ENCODE results near the gene WSB1.

The WSB1 gene

GRCh38 chr17:27322690-27323508 lies 29.0 kb downstream of the WSB1 start:
- H3K14ac ChIP-seq (ENCODE audit: low read length in 2 of 2) = no peak overlapping the region
- H3K4me2 ChIP-seq (ENCODE audit: low read length, poor library complexity, severe bottlenecking) = no peak overlapping the region
- H3K4me1 ChIP-seq (ENCODE audit: control insufficient read depth, insufficient read depth, low read depth, low read length) = peaks cover 7% of the 10 kb centered on the region
- H3K18ac ChIP-seq (ENCODE audit: low read depth in 1 of 2, low read length in 2 of 2) = no peak overlapping the region
- no peak for DNase-seq
- H3K79me1 ChIP-seq (replicated peaks; ENCODE audit: low read length, poor library complexity, severe bottlenecking) = peaks cover 4% of the 10 kb centered on the region
- peak overlapping the region; percentile 36 for H3K9ac ChIP-seq (ENCODE audit: low read length)
- no peak overlapping the region for H4K91ac ChIP-seq (ENCODE audit: low read length)
- H3K23ac ChIP-seq (ENCODE audit: low read length in 2 of 2) = no peak overlapping the region
- no peak overlapping the region for H4K8ac ChIP-seq (ENCODE audit: low read length)
- H2BK120ac ChIP-seq (ENCODE audit: low read depth, low read length) = no peak overlapping the region
- H3K4ac ChIP-seq (ENCODE audit: low read depth in 1 of 2, low read length in 2 of 2) = no peak overlapping the region
- whole genome bisulfite sequencing = 91% methylated on average over 4 of the region's 4 CpGs
- no peak overlapping the region for H3K27ac ChIP-seq (ENCODE audit: low read length, poor library complexity, severe bottlenecking)
- H2BK5ac ChIP-seq (ENCODE audit: low read depth, low read length, poor library complexity, severe bottlenecking) = no peak overlapping the region
- no peaks in the 10 kb centered on the region for H3K27me3 ChIP-seq (ENCODE audit: control insufficient read depth in 1 of 2, insufficient read depth in 1 of 2, low read length in 2 of 2)
- H3K9me3 ChIP-seq (ENCODE audit: control insufficient read depth, low read length) = no peaks in the 10 kb centered on the region
- no peak overlapping the region for H2BK12ac ChIP-seq (ENCODE audit: low read length in 2 of 2)
- no peak overlapping the region for H3K4me3 ChIP-seq (ENCODE audit: insufficient read depth in 1 of 2, low read depth in 1 of 2, low read length in 2 of 2)
- no peak overlapping the region for H2AFZ ChIP-seq (ENCODE audit: low read depth, low read length)
- H2AK5ac ChIP-seq (ENCODE audit: low read length, severe bottlenecking) = no peak overlapping the region
- H3K36me3 ChIP-seq (ENCODE audit: control insufficient read depth in 1 of 2, insufficient read depth in 2 of 2, low read depth in 1 of 2, low read length in 2 of 2) = peaks cover 11 to 15% of the 10 kb centered on the region in 2 experiments
- no peak overlapping the region for H2BK15ac ChIP-seq (ENCODE audit: low read depth, poor library complexity, severe bottlenecking)

- WGBS = 59% methylated on average over 7 of the region's 7 CpGs
- peak overlapping the region; percentile 30 to 41 for H3K18ac ChIP-seq (ENCODE audit: low read depth in 1 of 2, low read length in 2 of 2)
- H3K23ac ChIP-seq (ENCODE audit: low read length in 2 of 2) = no peak overlapping the region
- peak overlapping the region; percentile 24 to 61 for H2BK12ac ChIP-seq (ENCODE audit: low read length in 2 of 2)
- peaks cover 4 to 7% of the 10 kb centered on the region in 2 experiments for H3K36me3 ChIP-seq (ENCODE audit: control insufficient read depth in 1 of 2, insufficient read depth in 2 of 2, low read depth in 1 of 2, low read length in 2 of 2)
- H3K4me1 ChIP-seq (ENCODE audit: control insufficient read depth, insufficient read depth, low read depth, low read length) = peaks cover 7% of the 10 kb centered on the region
- H2AFZ ChIP-seq (ENCODE audit: low read depth, low read length) = peak overlapping the region; percentile 24
- no peak overlapping the region for H2BK5ac ChIP-seq (ENCODE audit: low read depth, low read length, poor library complexity, severe bottlenecking)
- H3K4me2 ChIP-seq (ENCODE audit: low read length, poor library complexity, severe bottlenecking) = no peak overlapping the region
- peak overlapping the region in 1 of 2 experiments; percentile 64 for H3K14ac ChIP-seq (ENCODE audit: low read length in 2 of 2)
- peak overlapping the region; percentile 9 for H4K8ac ChIP-seq (ENCODE audit: low read length)
- peak overlapping the region in 1 of 2 experiments; percentile 57 for H3K4ac ChIP-seq (ENCODE audit: low read depth in 1 of 2, low read length in 2 of 2)
- H3K4me3 ChIP-seq (ENCODE audit: insufficient read depth in 1 of 2, low read depth in 1 of 2, low read length in 2 of 2) = peak overlapping the region in 1 of 2 experiments; percentile 18
- no peak overlapping the region for H3K27ac ChIP-seq (ENCODE audit: low read length, poor library complexity, severe bottlenecking)
- no peak overlapping the region for H4K91ac ChIP-seq (ENCODE audit: low read length)
- no peaks in the 10 kb centered on the region for H3K27me3 ChIP-seq (ENCODE audit: control insufficient read depth in 1 of 2, insufficient read depth in 1 of 2, low read length in 2 of 2)
- no peaks in the 10 kb centered on the region for H3K9me3 ChIP-seq (ENCODE audit: control insufficient read depth, low read length)
- no peak overlapping the region for H2BK120ac ChIP-seq (ENCODE audit: low read depth, low read length)
- no peak overlapping the region for H2AK5ac ChIP-seq (ENCODE audit: low read length, severe bottlenecking)
- no peak overlapping the region for H2BK15ac ChIP-seq (ENCODE audit: low read depth, poor library complexity, severe bottlenecking)
- H3K9ac ChIP-seq (ENCODE audit: low read length) = peak overlapping the region; percentile 36
- H3K79me1 ChIP-seq (replicated peaks; ENCODE audit: low read length, poor library complexity, severe bottlenecking) = no peaks in the 10 kb centered on the region
- DNase-seq = peak; percentile 62
These were observed 29.8 kb downstream of the WSB1 start for GRCh38 chr17:27323538-27324215.

- no peak overlapping the region for H2AK5ac ChIP-seq (ENCODE audit: low read length, severe bottlenecking)
- H3K23ac ChIP-seq (ENCODE audit: low read length in 2 of 2) = no peak overlapping the region
- H3K9me3 ChIP-seq (ENCODE audit: control insufficient read depth, low read length) = no peaks in the 10 kb centered on the region
- H3K79me1 ChIP-seq (replicated peaks; ENCODE audit: low read length, poor library complexity, severe bottlenecking) = no peaks in the 10 kb centered on the region
- H2BK12ac ChIP-seq (ENCODE audit: low read length in 2 of 2) = peak overlapping the region in 1 of 2 experiments; percentile 1
- H3K27ac ChIP-seq (ENCODE audit: low read length, poor library complexity, severe bottlenecking) = no peak overlapping the region
- no peak overlapping the region for H2AFZ ChIP-seq (ENCODE audit: low read depth, low read length)
- no peaks in the 10 kb centered on the region for H3K36me3 ChIP-seq (ENCODE audit: control insufficient read depth in 1 of 2, insufficient read depth in 2 of 2, low read depth in 1 of 2, low read length in 2 of 2)
- H3K18ac ChIP-seq (ENCODE audit: low read depth in 1 of 2, low read length in 2 of 2) = no peak overlapping the region
- H3K4me2 ChIP-seq (ENCODE audit: low read length, poor library complexity, severe bottlenecking) = no peak overlapping the region
- H4K8ac ChIP-seq (ENCODE audit: low read length) = no peak overlapping the region
- 85% methylated on average over 5 of the region's 5 CpGs for WGBS
- H2BK5ac ChIP-seq (ENCODE audit: low read depth, low read length, poor library complexity, severe bottlenecking) = no peak overlapping the region
- H2BK15ac ChIP-seq (ENCODE audit: low read depth, poor library complexity, severe bottlenecking) = peak overlapping the region; percentile 41
- no peak for DNase-seq
- no peaks in the 10 kb centered on the region for H3K27me3 ChIP-seq (ENCODE audit: control insufficient read depth in 1 of 2, insufficient read depth in 1 of 2, low read length in 2 of 2)
- H3K4me3 ChIP-seq (ENCODE audit: insufficient read depth in 1 of 2, low read depth in 1 of 2, low read length in 2 of 2) = no peak overlapping the region
- peak overlapping the region; percentile 22 for H2BK120ac ChIP-seq (ENCODE audit: low read depth, low read length)
- no peak overlapping the region for H3K9ac ChIP-seq (ENCODE audit: low read length)
- H3K4ac ChIP-seq (ENCODE audit: low read depth in 1 of 2, low read length in 2 of 2) = no peak overlapping the region
- peaks cover 4% of the 10 kb centered on the region for H3K4me1 ChIP-seq (ENCODE audit: control insufficient read depth, insufficient read depth, low read depth, low read length)
- H4K91ac ChIP-seq (ENCODE audit: low read length) = peak overlapping the region; percentile 56
- no peak overlapping the region for H3K14ac ChIP-seq (ENCODE audit: low read length in 2 of 2)
These were observed 30.9 kb downstream of the WSB1 start for GRCh38 chr17:27324771-27325339.

- Histone ChIP-seq H3K4me3 (ENCODE audit: insufficient read depth in 1 of 2, low read depth in 1 of 2, low read length in 2 of 2) (no peak overlapping the region), H3K4me2 (ENCODE audit: low read length, poor library complexity, severe bottlenecking) (no peak overlapping the region), H2AK5ac (ENCODE audit: low read length, severe bottlenecking) (no peak overlapping the region), H3K36me3 (ENCODE audit: control insufficient read depth in 1 of 2, insufficient read depth in 2 of 2, low read depth in 1 of 2, low read length in 2 of 2) (no peaks in the 10 kb centered on the region), H3K4ac (ENCODE audit: low read depth in 1 of 2, low read length in 2 of 2) (no peak overlapping the region), H3K18ac (ENCODE audit: low read depth in 1 of 2, low read length in 2 of 2) (no peak overlapping the region), H2BK5ac (ENCODE audit: low read depth, low read length, poor library complexity, severe bottlenecking) (no peak overlapping the region), H3K14ac (ENCODE audit: low read length in 2 of 2) (no peak overlapping the region), H2BK120ac (ENCODE audit: low read depth, low read length) (no peak overlapping the region), H4K8ac (ENCODE audit: low read length) (no peak overlapping the region), H2AFZ (ENCODE audit: low read depth, low read length) (no peak overlapping the region), H3K79me1 (replicated peaks; ENCODE audit: low read length, poor library complexity, severe bottlenecking) (no peaks in the 10 kb centered on the region), H2BK15ac (ENCODE audit: low read depth, poor library complexity, severe bottlenecking) (no peak overlapping the region), H3K27ac (ENCODE audit: low read length, poor library complexity, severe bottlenecking) (no peak overlapping the region), H3K23ac (ENCODE audit: low read length in 2 of 2) (no peak overlapping the region), H3K4me1 (ENCODE audit: control insufficient read depth, insufficient read depth, low read depth, low read length) (peaks cover 3% of the 10 kb centered on the region), H3K9me3 (ENCODE audit: control insufficient read depth, low read length) (no peaks in the 10 kb centered on the region), H4K91ac (ENCODE audit: low read length) (no peak overlapping the region), H2BK12ac (ENCODE audit: low read length in 2 of 2) (no peak overlapping the region), H3K9ac (ENCODE audit: low read length) (no peak overlapping the region), H3K27me3 (ENCODE audit: control insufficient read depth in 1 of 2, insufficient read depth in 1 of 2, low read length in 2 of 2) (no peaks in the 10 kb centered on the region)
- no peak for DNase-seq
- 71% methylated on average over 2 of the region's 2 CpGs for WGBS
These were observed 32.1 kb downstream of the WSB1 start for GRCh38 chr17:27326051-27326450.

Data from mesenchymal stem cell (in vitro differentiated cells and primary cell).